Measurements from ENCODE around the gene CUX1. TPM values are rescaled to one million over a fixed set of nuclear protein-coding genes. Genes with fewer than 3 reads are reported as not detected.

CUX1 gene
- total and polyA plus RNA-seq, 2 of the 13 experiments (the other 11 are each of a cell fraction or from before 2014, with no cell fraction given): 13.7 to 14.9 TPM

- no peak for TF ChIP-seq FUBP1 (CRISPR knock-in tag; IDR thresholded peaks at IDR 0.05; ENCODE audit: borderline replicate concordance)
- no peak for TF ChIP-seq PRPF4 (IDR thresholded peaks at IDR 0.05; ENCODE audit: low read depth, low read length, poor library complexity, severe bottlenecking)
- no peak for TF ChIP-seq ZFP37 (CRISPR knock-in tag; IDR thresholded peaks at IDR 0.05; ENCODE audit: borderline replicate concordance)
- peak; percentile 41; the same call in 1 of the 2 replicates for TF ChIP-seq NFYC (CRISPR knock-in tag; IDR thresholded peaks at IDR 0.05)
- no peak for TF ChIP-seq ZNF629 (CRISPR knock-in tag; conservative IDR thresholded peaks at IDR 0.05)
- TF ChIP-seq MAZ (IDR thresholded peaks at IDR 0.05; ENCODE audit: borderline replicate concordance, low read depth, low read length): peak; percentile 70; the same call in 1 of the 2 replicates
- peak; percentile 82 for TF ChIP-seq MAZ (CRISPR knock-in tag; IDR thresholded peaks at IDR 0.05; ENCODE audit: low read depth)
- TF ChIP-seq ZKSCAN5 (CRISPR knock-in tag; IDR thresholded peaks at IDR 0.05): 0 out of 2 replicates have a peak, but pooled peaks have one; percentile 19
- no peak for TF ChIP-seq ZNF30 (CRISPR knock-in tag; IDR thresholded peaks at IDR 0.05)
- TF ChIP-seq ZNF530 (CRISPR knock-in tag; IDR thresholded peaks at IDR 0.05; ENCODE audit: low read depth): no peak
- TF ChIP-seq ZNF12 (CRISPR knock-in tag; IDR thresholded peaks at IDR 0.05): no peak; the same call in 1 of the 2 replicates
- no peak for TF ChIP-seq MLLT10 (CRISPR knock-in tag; IDR thresholded peaks at IDR 0.05)
- no peak for TF ChIP-seq MTERF4 (CRISPR knock-in tag; IDR thresholded peaks at IDR 0.05)
- TF ChIP-seq MAF1 (CRISPR knock-in tag; IDR thresholded peaks at IDR 0.05; ENCODE audit: borderline replicate concordance): no peak
- no peak for TF ChIP-seq MED13 (CRISPR knock-in tag; IDR thresholded peaks at IDR 0.05)
- TF ChIP-seq PTBP1 (IDR thresholded peaks at IDR 0.05; ENCODE audit: low read depth, low read length, poor library complexity, severe bottlenecking): no peak
- TF ChIP-seq ZMYM3 (CRISPR knock-in tag; IDR thresholded peaks at IDR 0.05): peak; percentile 82
- TF ChIP-seq TERF1 (CRISPR knock-in tag; IDR thresholded peaks at IDR 0.05): no peak
- TF ChIP-seq NCOA2 (CRISPR knock-in tag; IDR thresholded peaks at IDR 0.05): peak; percentile 43; the same call in 1 of the 2 replicates
- no peak for TF ChIP-seq NR3C1 (CRISPR knock-in tag; IDR thresholded peaks at IDR 0.05)
- no peak for TF ChIP-seq NFKBIZ (CRISPR knock-in tag; IDR thresholded peaks at IDR 0.05)
- no peak for TF ChIP-seq PRMT3 (CRISPR knock-in tag; IDR thresholded peaks at IDR 0.05; ENCODE audit: borderline replicate concordance, low read depth)
- TF ChIP-seq ZNF580 (CRISPR knock-in tag; IDR thresholded peaks at IDR 0.05; ENCODE audit: borderline replicate concordance, low read depth): no peak
- TF ChIP-seq ZNF773 (CRISPR knock-in tag; IDR thresholded peaks at IDR 0.05; ENCODE audit: borderline replicate concordance): no peak
- no peak for TF ChIP-seq CREB3 (CRISPR knock-in tag; IDR thresholded peaks at IDR 0.05)
Observed at GRCh38 chr7:101856473-101857357, 39.3 kb downstream of the CUX1 start (continued).
